Activated B cell treated with CpG ODN at 0.5 μM for 24 hours (primary cell): Measurements from ENCODE around the gene PCNP. TPM values are rescaled to one million over a fixed set of nuclear protein-coding genes. Genes with fewer than 3 reads are reported as not detected.
"Not testable (repeated sequence)": the region's sequence is repeated elsewhere in the genome, so short reads cannot be mapped to it uniquely, and the experiment has no call there.

Experiments used
- ATAC-seq: fragments of 200-7000 bp; cut with Tn5 transposase; one replicate; pipeline ENCODE4 v1.10.0; 2021; ENCODE audit warnings: low read depth, mild to moderate bottlenecking, moderate library complexity
- CTCF ChIA-PET: fragments of 350-600 bp; sonication (Branson Sonifier 250); formaldehyde crosslinking; loops from one replicate; lab custom pipeline; 2021; ENCODE audit warnings: antibody characterized with exemption; lab: Charles Lee
- POLR2A ChIA-PET: fragments of 350-600 bp; sonication (Branson Sonifier 250); formaldehyde crosslinking; loops from one replicate; lab custom pipeline; 2021; ENCODE audit warnings: antibody characterized with exemption; lab: Charles Lee
- DNase-seq: peaks from one replicate; pipeline ENCODE4 v3.0.0; 2022
- H3K27ac Mint-ChIP-seq: one replicate; pipeline ENCODE4 v1.8.0; 2020; ENCODE audit warnings: mixed read lengths
- H3K27me3 Mint-ChIP-seq: one replicate; pipeline ENCODE4 v1.8.0; 2021; ENCODE audit warnings: mixed read lengths
- H3K36me3 Mint-ChIP-seq: one replicate; pipeline ENCODE4 v1.8.0; 2021; ENCODE audit warnings: low read depth, mixed read lengths
- H3K4me1 Mint-ChIP-seq: one replicate; pipeline ENCODE4 v1.8.0; 2021; ENCODE audit warnings: mixed read lengths
- H3K4me3 Mint-ChIP-seq: one replicate; pipeline ENCODE4 v1.8.0; 2020; ENCODE audit warnings: mild to moderate bottlenecking, mixed read lengths
- H3K9me3 Mint-ChIP-seq: one replicate; pipeline ENCODE4 v1.8.0; 2020; ENCODE audit warnings: mixed read lengths
- intact Hi-C: fragments of 100-400 bp; cut with micrococcal nuclease; formaldehyde crosslinking; loops from one replicate; pipeline ENCODE4 v1.15.1; 2024
- total RNA-seq: library from RNA; stranded (reverse); gene quantifications from 2 replicates; pipeline ENCODE4 v1.2.3, GENCODE V29; 2022
- TF ChIP-seq, protein P1 (sequence below): fragments of 200-600 bp; IDR thresholded peaks from one replicate; pipeline ENCODE4 v1.8.0; 2022; ENCODE audit warnings: antibody characterized with exemption, mild to moderate bottlenecking

The PCNP gene
- total RNA-seq, 1 donor from 2014 or later, result 149 TPM

DNA sequence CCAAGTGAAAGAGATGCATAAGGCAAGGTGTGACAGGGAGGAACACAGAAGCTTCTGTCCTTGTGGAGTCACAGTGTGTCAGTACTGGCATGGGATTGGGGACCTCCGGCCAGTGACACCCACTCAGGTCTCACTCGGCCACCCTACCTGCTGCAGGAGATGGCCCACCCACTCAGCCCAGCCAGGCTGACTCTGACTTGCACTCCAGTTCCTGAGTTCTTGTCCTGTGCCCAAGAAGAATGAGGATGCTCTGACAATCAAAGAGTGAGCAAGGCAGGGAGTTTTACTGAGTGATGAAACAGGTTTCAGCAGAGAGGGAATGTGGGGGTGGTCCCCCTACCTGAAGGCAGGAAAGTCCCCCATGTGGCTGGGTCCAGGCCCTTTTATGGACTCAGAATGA is 50.9 kb downstream of the PCNP start:
- TF ChIP-seq, protein P1, sequence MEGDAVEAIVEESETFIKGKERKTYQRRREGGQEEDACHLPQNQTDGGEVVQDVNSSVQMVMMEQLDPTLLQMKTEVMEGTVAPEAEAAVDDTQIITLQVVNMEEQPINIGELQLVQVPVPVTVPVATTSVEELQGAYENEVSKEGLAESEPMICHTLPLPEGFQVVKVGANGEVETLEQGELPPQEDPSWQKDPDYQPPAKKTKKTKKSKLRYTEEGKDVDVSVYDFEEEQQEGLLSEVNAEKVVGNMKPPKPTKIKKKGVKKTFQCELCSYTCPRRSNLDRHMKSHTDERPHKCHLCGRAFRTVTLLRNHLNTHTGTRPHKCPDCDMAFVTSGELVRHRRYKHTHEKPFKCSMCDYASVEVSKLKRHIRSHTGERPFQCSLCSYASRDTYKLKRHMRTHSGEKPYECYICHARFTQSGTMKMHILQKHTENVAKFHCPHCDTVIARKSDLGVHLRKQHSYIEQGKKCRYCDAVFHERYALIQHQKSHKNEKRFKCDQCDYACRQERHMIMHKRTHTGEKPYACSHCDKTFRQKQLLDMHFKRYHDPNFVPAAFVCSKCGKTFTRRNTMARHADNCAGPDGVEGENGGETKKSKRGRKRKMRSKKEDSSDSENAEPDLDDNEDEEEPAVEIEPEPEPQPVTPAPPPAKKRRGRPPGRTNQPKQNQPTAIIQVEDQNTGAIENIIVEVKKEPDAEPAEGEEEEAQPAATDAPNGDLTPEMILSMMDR, result no peak
- no peak overlapping the region for H3K27ac Mint-ChIP-seq
- no peaks in the 10 kb centered on the region for H3K27me3 Mint-ChIP-seq
- DNase-seq, result no peak
- H3K9me3 Mint-ChIP-seq, result no peaks in the 10 kb centered on the region
- H3K4me1 Mint-ChIP-seq, result no peaks in the 10 kb centered on the region
- H3K36me3 Mint-ChIP-seq, result no peaks in the 10 kb centered on the region
- CTCF ChIA-PET, result no interaction called here
- ATAC-seq, result no peak
- no peak overlapping the region for H3K4me3 Mint-ChIP-seq
- intact Hi-C loops, result no loop called here
- POLR2A ChIA-PET, result no interaction called here

DNA sequence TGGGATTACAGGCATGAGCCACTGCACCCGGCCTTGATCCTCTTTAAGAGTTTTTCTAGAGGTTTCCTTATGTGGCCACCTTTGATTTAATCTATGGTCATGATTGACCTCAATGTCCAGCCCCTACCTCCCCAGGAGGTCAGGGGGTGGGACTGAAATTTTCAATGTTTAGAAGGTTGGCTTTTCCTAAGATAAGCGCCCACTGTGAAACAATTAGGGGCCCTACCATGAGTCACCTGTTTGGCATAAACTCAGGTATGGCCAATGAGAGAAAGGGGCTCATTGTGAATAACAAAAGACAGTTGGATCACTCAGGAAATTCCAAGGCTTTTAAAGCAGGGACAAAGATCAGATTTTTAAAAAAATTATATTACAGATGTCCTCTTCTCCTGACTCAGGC is 51.9 kb downstream of the PCNP start:
- no peaks in the 10 kb centered on the region for H3K27me3 Mint-ChIP-seq
- TF ChIP-seq, protein P1, result no peak
- no peak for DNase-seq
- intact Hi-C loops, result no loop called here
- H3K27ac Mint-ChIP-seq, result no peak overlapping the region
- no peaks in the 10 kb centered on the region for H3K9me3 Mint-ChIP-seq
- no peak for ATAC-seq
- H3K4me1 Mint-ChIP-seq, result no peaks in the 10 kb centered on the region
- H3K4me3 Mint-ChIP-seq, result no peak overlapping the region
- POLR2A ChIA-PET, result interaction anchor here (0.5 kb wide), 1 partner anchor 47 kb away, joined by 3 read pairs; no protein-coding TSS in a partner anchor
- no peaks in the 10 kb centered on the region for H3K36me3 Mint-ChIP-seq
- CTCF ChIA-PET, result no interaction called here

DNA sequence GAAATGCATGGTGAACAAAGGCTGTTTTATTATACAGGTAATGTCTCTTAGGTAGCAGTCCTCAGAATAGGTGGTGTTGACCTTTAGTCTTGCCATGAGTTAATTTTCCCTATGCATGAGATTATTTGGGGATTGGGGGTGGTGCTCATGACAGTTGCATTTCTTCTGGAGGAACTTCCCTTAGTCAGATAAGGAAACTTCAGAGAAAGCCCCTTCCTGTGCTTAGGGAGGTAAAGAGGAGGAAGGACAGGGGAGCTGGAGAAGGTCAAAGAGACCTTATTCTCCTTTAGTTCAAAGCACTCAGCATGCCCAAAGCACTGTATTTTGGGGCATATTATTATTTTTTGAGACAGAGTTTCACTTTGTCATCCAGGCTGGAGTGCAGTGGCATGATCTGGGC is 55.2 kb downstream of the PCNP start:
- no peak for DNase-seq
- Mint-ChIP-seq H3K27ac (no peak overlapping the region), H3K4me1 (no peaks in the 10 kb centered on the region), H3K36me3 (no peaks in the 10 kb centered on the region), H3K9me3 (no peaks in the 10 kb centered on the region), H3K27me3 (no peaks in the 10 kb centered on the region), H3K4me3 (no peak overlapping the region)
- POLR2A ChIA-PET, result no interaction called here
- intact Hi-C loops, result no loop called here
- TF ChIP-seq, protein P1, result no peak
- CTCF ChIA-PET, result no interaction called here
- ATAC-seq, result no peak

DNA sequence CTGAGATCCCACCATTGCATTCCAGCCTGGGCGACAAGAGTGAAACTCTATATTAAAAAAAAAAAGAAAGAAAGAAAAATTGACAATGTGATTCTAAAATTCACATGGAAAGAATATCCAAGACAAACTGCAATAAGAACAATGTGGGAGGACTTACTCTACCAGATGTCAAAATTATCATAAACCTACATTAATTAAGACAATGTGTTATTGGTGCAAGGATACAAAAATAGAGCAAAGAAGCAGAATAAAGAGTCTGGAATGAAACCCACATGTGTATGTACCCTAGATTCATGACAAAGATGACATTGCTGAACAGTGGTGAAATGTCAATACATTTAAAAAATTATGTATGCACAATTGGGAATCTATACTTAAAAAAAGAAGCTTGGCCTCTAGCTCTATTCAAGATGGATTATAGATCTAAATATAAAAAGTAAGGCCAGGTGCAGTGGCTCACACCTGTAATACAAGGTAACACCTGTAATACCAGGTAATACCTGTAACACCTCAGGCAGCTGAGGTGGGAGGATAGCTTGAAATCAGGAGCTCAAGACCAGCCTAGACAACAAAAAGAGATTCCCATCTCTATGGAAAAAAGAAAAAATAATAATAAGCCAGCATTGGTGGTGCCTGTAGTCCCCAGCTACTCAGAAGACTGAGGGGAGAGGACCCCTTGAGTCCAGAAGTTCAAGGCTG is 57.3 kb downstream of the PCNP start:
- CTCF ChIA-PET, result interaction anchor here (1.6 kb wide), 1 partner anchor 11 kb away, joined by 3 read pairs; no protein-coding TSS in a partner anchor
- Mint-ChIP-seq H3K4me3 (no peak overlapping the region), H3K9me3 (no peaks in the 10 kb centered on the region), H3K36me3 (no peaks in the 10 kb centered on the region), H3K4me1 (peaks cover under 1% of the 10 kb centered on the region), H3K27ac (no peak overlapping the region), H3K27me3 (no peaks in the 10 kb centered on the region)
- DNase-seq, result no peak
- no peak for ATAC-seq
- intact Hi-C loops, result no loop called here
- TF ChIP-seq, protein P1, result no peak
- POLR2A ChIA-PET, result no interaction called here

DNA sequence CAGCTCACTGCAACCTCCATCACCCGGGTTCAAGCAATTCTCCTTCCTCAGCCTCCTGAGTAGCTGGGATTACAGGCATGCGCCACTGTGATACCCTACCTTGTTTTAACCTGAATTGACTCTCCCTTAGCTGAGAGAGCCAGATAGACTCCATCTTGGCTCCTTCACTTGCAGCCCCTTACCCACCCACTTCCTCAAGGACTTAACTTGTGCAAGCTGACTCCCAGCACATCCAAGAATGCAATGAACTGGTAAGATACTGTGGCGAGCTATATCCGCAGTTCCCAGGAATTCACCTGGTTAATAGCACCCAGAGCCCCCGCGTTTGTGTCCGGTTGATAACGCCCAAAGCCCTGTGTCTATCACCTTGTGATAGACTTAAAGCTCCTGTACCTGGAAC is 58.0 kb downstream of the PCNP start:
- H3K4me3 Mint-ChIP-seq, H3K36me3 Mint-ChIP-seq, DNase-seq, H3K27ac Mint-ChIP-seq, ATAC-seq, H3K4me1 Mint-ChIP-seq, intact Hi-C loops, POLR2A ChIA-PET, H3K9me3 Mint-ChIP-seq, H3K27me3 Mint-ChIP-seq: not testable (repeated sequence)
- CTCF ChIA-PET, result interaction anchor here (1.6 kb wide), 1 partner anchor 10 kb away, joined by 3 read pairs; no protein-coding TSS in a partner anchor
